Measurements from ENCODE around the gene TGFBR2. TPM values are rescaled to one million over a fixed set of nuclear protein-coding genes. Genes with fewer than 3 reads are reported as not detected.

TGFBR2 gene
- total and polyA plus RNA-seq, 4 donors, result 13.9 to 61.2 (median 33.7) TPM

DNA sequence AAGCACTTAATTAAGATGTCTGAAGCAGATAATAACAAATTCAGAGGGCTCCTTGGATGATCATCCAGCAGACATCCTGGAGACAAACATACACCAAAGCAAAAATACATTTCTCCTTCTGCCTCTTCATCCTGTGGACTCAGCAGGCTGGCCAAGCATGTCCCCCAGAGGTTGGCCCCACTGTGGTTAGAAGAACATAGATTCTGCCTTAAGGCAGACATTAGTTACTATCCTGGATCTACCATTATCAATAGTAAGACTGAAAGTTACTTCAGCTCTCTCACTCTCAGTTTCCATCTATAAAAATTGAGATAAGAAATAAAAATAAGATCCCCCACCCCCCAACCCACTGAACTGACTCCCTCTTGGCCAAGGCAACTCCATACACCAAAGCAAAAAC lies 28.6 kb upstream of the TGFBR2 start:
- Histone ChIP-seq H3K4me1 (ENCODE audit: control insufficient read depth in 4 of 4, insufficient read depth in 4 of 4, low read length in 3 of 4) (peaks cover 3 to 11% (median 5%) of the 10 kb centered on the region in 4 donors), H3K9me3 (ENCODE audit: control insufficient read depth in 4 of 4, low read length in 3 of 4) (no peaks in the 10 kb centered on the region), H3K27me3 (ENCODE audit: control insufficient read depth in 4 of 4, insufficient read depth in 4 of 4, low read length in 3 of 4) (no peaks in the 10 kb centered on the region), H3K9ac (ENCODE audit: low read depth in 1 of 2, low read length in 2 of 2) (no peak overlapping the region), H3K4me3 (ENCODE audit: low read depth in 1 of 3, low read length in 3 of 3) (no peak overlapping the region), H3K36me3 (ENCODE audit: control insufficient read depth in 4 of 4, insufficient read depth in 3 of 4, low read depth in 1 of 4, low read length in 3 of 4) (no peaks in the 10 kb centered on the region), H3K27ac (ENCODE audit: low read depth in 1 of 2, low read length in 2 of 2) (no peak overlapping the region)
- TF ChIP-seq, protein P1, sequence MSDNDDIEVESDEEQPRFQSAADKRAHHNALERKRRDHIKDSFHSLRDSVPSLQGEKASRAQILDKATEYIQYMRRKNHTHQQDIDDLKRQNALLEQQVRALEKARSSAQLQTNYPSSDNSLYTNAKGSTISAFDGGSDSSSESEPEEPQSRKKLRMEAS (IDR thresholded peaks at IDR 0.05), result no peak
- TF ChIP-seq, protein P2, sequence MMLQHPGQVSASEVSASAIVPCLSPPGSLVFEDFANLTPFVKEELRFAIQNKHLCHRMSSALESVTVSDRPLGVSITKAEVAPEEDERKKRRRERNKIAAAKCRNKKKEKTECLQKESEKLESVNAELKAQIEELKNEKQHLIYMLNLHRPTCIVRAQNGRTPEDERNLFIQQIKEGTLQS (IDR thresholded peaks at IDR 0.05), result no peak
- no peak for TF ChIP-seq JUND (IDR thresholded peaks at IDR 0.05)
- TF ChIP-seq, protein P3, sequence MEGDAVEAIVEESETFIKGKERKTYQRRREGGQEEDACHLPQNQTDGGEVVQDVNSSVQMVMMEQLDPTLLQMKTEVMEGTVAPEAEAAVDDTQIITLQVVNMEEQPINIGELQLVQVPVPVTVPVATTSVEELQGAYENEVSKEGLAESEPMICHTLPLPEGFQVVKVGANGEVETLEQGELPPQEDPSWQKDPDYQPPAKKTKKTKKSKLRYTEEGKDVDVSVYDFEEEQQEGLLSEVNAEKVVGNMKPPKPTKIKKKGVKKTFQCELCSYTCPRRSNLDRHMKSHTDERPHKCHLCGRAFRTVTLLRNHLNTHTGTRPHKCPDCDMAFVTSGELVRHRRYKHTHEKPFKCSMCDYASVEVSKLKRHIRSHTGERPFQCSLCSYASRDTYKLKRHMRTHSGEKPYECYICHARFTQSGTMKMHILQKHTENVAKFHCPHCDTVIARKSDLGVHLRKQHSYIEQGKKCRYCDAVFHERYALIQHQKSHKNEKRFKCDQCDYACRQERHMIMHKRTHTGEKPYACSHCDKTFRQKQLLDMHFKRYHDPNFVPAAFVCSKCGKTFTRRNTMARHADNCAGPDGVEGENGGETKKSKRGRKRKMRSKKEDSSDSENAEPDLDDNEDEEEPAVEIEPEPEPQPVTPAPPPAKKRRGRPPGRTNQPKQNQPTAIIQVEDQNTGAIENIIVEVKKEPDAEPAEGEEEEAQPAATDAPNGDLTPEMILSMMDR (IDR thresholded peaks at IDR 0.05; ENCODE audit: low read depth, low read length, missing input control), result no peak
- TF ChIP-seq TAF1 (conservative IDR thresholded peaks at IDR 0.05), result no peak
- no peak for TF ChIP-seq RXRA (IDR thresholded peaks at IDR 0.05)
- TF ChIP-seq RAD21 (IDR thresholded peaks at IDR 0.05), result no peak
- no peak for TF ChIP-seq FOXA1 (IDR thresholded peaks at IDR 0.05)
- TF ChIP-seq NR2F2 (IDR thresholded peaks at IDR 0.05), result no peak
- TF ChIP-seq, protein P4, sequence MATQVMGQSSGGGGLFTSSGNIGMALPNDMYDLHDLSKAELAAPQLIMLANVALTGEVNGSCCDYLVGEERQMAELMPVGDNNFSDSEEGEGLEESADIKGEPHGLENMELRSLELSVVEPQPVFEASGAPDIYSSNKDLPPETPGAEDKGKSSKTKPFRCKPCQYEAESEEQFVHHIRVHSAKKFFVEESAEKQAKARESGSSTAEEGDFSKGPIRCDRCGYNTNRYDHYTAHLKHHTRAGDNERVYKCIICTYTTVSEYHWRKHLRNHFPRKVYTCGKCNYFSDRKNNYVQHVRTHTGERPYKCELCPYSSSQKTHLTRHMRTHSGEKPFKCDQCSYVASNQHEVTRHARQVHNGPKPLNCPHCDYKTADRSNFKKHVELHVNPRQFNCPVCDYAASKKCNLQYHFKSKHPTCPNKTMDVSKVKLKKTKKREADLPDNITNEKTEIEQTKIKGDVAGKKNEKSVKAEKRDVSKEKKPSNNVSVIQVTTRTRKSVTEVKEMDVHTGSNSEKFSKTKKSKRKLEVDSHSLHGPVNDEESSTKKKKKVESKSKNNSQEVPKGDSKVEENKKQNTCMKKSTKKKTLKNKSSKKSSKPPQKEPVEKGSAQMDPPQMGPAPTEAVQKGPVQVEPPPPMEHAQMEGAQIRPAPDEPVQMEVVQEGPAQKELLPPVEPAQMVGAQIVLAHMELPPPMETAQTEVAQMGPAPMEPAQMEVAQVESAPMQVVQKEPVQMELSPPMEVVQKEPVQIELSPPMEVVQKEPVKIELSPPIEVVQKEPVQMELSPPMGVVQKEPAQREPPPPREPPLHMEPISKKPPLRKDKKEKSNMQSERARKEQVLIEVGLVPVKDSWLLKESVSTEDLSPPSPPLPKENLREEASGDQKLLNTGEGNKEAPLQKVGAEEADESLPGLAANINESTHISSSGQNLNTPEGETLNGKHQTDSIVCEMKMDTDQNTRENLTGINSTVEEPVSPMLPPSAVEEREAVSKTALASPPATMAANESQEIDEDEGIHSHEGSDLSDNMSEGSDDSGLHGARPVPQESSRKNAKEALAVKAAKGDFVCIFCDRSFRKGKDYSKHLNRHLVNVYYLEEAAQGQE (IDR thresholded peaks at IDR 0.05), result no peak
- TF ChIP-seq HNF4G (IDR thresholded peaks at IDR 0.05), result no peak
- TF ChIP-seq HNF4A (conservative IDR thresholded peaks at IDR 0.05), result no peak
- TF ChIP-seq GABPA (IDR thresholded peaks at IDR 0.05 in 1 of 2, conservative IDR thresholded peaks at IDR 0.05 in 1 of 2), result no peak
- no peak for TF ChIP-seq EGR1 (IDR thresholded peaks at IDR 0.05; ENCODE audit: low read depth in 2 of 2)
- TF ChIP-seq YY1 (IDR thresholded peaks at IDR 0.05), result no peak
- TF ChIP-seq, protein P5, sequence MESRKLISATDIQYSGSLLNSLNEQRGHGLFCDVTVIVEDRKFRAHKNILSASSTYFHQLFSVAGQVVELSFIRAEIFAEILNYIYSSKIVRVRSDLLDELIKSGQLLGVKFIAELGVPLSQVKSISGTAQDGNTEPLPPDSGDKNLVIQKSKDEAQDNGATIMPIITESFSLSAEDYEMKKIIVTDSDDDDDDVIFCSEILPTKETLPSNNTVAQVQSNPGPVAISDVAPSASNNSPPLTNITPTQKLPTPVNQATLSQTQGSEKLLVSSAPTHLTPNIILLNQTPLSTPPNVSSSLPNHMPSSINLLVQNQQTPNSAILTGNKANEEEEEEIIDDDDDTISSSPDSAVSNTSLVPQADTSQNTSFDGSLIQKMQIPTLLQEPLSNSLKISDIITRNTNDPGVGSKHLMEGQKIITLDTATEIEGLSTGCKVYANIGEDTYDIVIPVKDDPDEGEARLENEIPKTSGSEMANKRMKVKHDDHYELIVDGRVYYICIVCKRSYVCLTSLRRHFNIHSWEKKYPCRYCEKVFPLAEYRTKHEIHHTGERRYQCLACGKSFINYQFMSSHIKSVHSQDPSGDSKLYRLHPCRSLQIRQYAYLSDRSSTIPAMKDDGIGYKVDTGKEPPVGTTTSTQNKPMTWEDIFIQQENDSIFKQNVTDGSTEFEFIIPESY (IDR thresholded peaks at IDR 0.05), result no peak
- no peak for TF ChIP-seq SP1 (IDR thresholded peaks at IDR 0.05)
- TF ChIP-seq FOXA2 (IDR thresholded peaks at IDR 0.05), result no peak
- DNase-seq (ENCODE audit: low spot score), result no peak
